NB4 (cell line): ENCODE data around the gene UCN2.

Experiments
- DNase-seq: peaks from one replicate; pipeline ENCODE4 v3.0.0; 2010; ENCODE audit warnings: low read depth
- H3K4me3 ChIP-seq: one replicate; pipeline ENCODE4 v1.5.1; 2011; ENCODE audit warnings: mild to moderate bottlenecking, low read depth, low read length, moderate library complexity
- MYC ChIP-seq: IDR thresholded peaks from 2 replicates; pipeline ENCODE4 v1.6.1; 2011; ENCODE audit warnings: low read depth, low read length
- POLR2A ChIP-seq: IDR thresholded peaks from 2 replicates; pipeline ENCODE4 v1.6.1; 2011; ENCODE audit warnings: mild to moderate bottlenecking; ENCODE audit not compliant: insufficient read length; ENCODE audit errors: extremely low read depth
- TF ChIP-seq, protein P1 (sequence below): IDR thresholded peaks from 2 replicates; pipeline ENCODE4 v1.6.1; 2011; ENCODE audit warnings: low read depth, low read length
- TF ChIP-seq, protein P2 (sequence below): IDR thresholded peaks from one replicate; pipeline ENCODE4 v1.5.1; 2012; ENCODE audit warnings: low read depth, low read length

UCN2 gene

DNA sequence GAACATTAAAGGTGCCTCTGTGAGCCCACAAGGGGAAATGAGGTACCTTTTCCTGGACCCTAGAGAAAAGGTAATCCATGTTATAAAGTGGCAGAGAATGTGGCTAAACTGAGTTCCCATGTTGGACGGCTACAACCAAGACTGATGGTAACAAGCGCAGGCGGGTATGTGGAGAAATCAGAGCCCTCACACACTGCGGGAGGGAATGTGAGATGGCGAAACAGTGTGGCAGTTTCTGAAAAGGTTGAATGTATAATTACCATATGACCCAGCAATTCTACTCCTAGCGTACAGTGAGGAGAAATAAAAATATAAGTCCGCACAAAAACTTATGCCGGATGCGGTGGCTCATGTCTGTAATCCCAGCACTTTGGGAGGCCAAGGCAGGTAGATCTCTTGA is 35.5 kb downstream of the UCN2 start:
- no peak for TF ChIP-seq POLR2A
- TF ChIP-seq MYC, result no peak
- no peak overlapping the region for H3K4me3 ChIP-seq
- DNase-seq, result peak; percentile 69

DNA sequence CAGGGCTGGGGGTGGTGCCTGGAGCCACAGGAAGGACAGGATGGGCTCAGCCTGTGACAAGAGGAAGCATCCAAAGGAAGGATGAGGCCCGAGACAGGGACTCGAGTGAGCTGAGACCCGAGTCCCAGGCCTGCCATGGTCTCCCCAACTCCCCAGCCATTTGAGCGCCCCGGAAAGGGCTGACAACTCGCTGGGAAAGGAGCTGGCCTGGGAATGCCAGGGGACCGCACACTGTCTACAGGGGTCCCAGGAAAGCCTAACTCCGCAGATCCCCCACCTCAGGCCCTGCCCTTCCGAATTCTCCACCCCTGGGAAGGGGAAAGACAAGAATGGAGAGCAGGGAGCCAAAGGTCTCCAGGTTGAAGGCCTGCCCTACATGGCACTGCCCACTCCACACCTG is 38.6 kb downstream of the UCN2 start:
- DNase-seq, result no peak
- TF ChIP-seq POLR2A (no peak), MYC (no peak)
- TF ChIP-seq, protein P1, sequence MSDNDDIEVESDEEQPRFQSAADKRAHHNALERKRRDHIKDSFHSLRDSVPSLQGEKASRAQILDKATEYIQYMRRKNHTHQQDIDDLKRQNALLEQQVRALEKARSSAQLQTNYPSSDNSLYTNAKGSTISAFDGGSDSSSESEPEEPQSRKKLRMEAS, result no peak
- TF ChIP-seq, protein P2, sequence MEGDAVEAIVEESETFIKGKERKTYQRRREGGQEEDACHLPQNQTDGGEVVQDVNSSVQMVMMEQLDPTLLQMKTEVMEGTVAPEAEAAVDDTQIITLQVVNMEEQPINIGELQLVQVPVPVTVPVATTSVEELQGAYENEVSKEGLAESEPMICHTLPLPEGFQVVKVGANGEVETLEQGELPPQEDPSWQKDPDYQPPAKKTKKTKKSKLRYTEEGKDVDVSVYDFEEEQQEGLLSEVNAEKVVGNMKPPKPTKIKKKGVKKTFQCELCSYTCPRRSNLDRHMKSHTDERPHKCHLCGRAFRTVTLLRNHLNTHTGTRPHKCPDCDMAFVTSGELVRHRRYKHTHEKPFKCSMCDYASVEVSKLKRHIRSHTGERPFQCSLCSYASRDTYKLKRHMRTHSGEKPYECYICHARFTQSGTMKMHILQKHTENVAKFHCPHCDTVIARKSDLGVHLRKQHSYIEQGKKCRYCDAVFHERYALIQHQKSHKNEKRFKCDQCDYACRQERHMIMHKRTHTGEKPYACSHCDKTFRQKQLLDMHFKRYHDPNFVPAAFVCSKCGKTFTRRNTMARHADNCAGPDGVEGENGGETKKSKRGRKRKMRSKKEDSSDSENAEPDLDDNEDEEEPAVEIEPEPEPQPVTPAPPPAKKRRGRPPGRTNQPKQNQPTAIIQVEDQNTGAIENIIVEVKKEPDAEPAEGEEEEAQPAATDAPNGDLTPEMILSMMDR, result no peak
- no peak overlapping the region for H3K4me3 ChIP-seq

DNA sequence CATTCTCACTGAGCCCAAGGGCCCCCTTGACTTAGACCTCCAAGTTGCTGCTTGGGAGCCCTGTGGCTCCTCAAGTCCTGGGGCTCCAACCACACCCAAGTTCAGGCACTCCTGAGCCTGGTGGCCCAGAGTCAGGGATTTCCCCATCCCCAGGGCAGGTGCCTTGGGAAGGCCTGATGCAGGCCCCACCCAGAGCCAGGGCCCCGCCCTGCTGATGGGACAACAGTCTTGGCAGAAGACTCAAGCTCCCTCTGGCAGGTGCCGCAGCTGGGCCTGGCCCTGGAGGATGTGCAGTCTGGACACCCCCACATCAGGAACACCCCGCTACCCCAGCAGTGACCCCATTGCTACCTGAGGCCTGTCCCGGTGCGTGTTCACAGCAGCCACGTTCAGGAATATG is 41.9 kb downstream of the UCN2 start:
- TF ChIP-seq, protein P1, result no peak
- TF ChIP-seq POLR2A (no peak), MYC (no peak)
- TF ChIP-seq, protein P2, result no peak
- DNase-seq, result no peak
- no peak overlapping the region for H3K4me3 ChIP-seq

- no peak for DNase-seq
- TF ChIP-seq, protein P2, result no peak
- TF ChIP-seq, protein P1, result no peak
- TF ChIP-seq POLR2A, result no peak
- no peak for TF ChIP-seq MYC
- H3K4me3 ChIP-seq, result no peak overlapping the region
Measured at GRCh38 chr3:48519277-48519643, 44.3 kb downstream of the UCN2 start.

GRCh38 chr3:48518638-48519276 is 44.8 kb downstream of the UCN2 start:
- H3K4me3 ChIP-seq, result no peak overlapping the region
- TF ChIP-seq, protein P1, result no peak
- TF ChIP-seq, protein P2, result no peak
- TF ChIP-seq POLR2A (no peak), MYC (no peak)
- DNase-seq, result no peak

DNA sequence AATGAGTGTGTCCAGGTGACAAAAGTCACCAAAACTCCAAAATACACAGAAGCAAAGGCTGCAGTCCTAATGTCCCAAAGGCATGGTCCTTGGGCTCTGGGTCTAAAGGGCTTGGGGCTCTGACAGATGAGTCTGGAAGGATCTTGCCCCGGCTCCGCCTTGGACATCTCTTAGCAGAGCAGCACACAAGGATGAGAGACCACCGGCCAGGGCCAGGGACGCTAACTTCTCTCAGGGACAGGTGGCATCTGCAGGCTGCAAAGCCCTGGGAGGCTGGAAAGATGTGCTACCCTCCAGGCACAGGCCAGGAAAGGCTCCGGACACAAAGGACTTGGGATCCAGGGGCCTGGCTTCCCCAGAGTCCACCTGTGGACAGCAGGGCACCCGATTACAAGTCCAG is 45.5 kb downstream of the UCN2 start:
- no peak for DNase-seq
- TF ChIP-seq POLR2A (no peak), MYC (no peak)
- TF ChIP-seq, protein P1, result no peak
- TF ChIP-seq, protein P2, result no peak
- H3K4me3 ChIP-seq, result no peak overlapping the region
